NCI-H446 treated with DMSO at 0.1 percent for 48 hours (cell line): ENCODE data around the gene PHF1.

Experiments
- DNase-seq: peaks from one replicate; lab custom pipeline; 2025; lab: John Stamatoyannopoulos, UW

The PHF1 gene

DNA sequence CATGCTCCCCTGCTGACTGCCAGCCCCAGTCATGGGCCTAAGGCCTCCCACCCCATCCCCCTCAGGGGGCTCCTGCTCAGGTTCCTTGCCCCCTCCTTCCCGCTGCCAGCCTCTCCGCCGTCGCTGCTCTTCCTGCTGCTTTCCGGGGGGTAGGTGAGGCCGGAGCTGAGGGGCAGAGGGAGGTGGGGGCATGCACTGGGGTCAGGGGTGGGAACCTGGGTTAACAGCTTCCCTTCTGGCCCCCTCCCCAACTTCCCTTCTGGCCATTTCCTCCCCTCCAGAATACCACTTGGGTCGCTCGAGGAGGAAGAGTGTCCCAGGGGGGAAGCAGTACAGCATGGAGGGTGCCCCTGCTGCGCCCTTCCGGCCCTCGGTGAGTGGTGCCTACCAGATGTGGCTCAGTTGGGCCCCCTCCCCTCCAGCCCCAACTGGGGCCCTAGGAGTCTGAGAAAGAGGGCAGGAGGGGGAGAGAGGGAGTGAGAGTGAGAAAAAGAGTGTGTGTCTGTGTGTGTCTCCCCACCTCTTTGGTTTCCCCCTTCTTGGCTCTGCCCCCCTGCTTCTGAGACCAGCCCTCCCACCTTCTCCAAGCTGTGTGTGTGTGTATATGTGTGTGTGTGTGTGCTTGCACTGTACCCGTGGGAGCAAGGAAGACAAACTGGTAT is 21.2 kb downstream of the PHF1 start:
- DNase-seq, result no peak

DNA sequence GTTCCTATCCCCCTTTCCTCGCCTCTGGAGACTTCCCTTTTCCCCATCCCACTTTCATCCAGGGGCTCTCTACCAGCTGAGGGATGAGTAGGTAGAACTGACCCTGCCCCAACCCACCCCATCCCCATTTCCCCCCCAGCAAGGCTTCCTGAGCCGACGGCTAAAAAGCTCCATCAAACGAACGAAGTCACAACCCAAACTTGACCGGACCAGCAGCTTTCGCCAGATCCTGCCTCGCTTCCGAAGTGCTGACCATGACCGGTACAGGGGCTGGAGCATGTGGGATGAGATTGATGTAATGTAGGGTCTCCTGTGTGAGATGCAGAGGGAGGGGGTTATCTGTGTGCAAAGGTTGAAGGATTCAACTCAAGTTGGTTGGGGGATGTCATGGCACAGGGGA is 21.7 kb downstream of the PHF1 start:
- DNase-seq, result no peak

DNA sequence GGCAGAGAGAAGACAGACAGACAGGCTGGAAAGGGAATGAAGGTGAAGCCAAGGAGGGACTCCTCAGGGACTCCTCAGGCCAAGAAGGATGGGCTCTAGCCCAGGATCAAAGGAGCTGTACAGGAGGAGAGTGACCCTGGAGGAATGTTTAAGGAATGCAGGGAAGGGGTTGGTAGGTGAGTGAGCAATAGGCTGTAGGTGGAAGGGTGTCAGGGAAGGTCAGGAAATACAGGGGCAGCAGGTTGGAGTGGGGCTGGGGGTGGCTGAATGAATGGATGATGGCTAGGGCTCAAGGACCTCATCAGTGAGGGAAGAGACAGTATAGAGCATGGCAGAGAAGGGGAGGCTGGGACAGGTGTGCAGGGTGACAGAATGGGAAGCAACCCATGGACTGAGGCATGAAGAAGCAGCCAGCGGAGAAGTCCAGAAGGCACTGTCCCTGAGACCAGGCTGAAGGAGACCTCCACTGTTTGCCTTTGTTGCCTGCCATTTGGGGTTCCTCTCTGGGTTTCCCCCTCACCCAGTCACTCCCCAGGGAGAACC is 22.3 kb downstream of the PHF1 start:
- DNase-seq, result no peak

DNA sequence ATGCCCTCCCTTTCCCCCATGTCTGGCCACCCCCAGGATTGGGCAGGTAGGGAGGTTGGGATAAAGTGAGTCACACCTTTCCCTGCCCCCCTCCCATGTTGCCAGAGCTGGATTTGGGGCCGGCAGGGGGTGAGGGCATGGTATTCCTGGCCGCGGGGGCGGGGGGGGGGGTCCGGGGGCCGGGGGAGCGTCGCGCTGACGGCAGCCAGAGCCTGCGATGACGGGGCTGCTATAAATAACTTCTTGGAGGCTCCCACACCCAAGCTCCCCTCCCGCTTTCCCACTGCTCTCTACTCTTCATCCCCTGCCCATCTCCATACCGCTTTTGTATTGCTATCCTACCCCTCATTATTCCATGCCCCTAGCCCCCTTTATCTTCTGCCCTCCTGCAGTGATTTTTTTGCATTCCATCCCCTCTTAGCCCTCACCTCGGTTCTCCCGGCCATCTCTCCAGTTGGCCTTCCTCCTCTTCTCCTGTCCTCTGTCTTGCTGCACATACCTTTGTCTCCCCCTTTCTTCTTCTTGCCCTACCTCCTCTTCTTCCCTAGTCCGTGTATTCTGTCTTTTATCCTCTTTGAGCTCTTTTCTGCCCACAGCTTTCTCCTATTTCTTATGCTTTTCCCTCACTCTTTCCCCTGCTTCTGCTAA is 22.9 kb downstream of the PHF1 start:
- no peak for DNase-seq

DNA sequence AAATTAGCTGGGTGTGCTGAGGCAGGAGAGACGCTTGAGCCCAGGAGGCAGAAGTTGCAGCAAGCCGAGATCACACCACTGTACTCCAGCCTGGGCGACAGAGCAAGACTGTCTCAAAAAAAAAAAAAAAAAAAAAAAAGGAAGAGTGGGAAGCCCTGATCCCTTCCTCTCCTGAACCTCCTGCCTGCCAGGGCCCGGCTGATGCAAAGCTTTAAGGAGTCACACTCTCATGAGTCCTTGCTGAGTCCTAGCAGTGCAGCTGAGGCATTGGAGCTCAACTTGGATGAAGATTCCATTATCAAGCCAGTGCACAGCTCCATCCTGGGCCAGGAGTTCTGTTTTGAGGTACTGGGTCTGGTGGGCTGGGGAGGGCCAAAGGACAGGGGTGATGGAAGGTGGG is 24.1 kb downstream of the PHF1 start:
- DNase-seq, result no peak

DNA sequence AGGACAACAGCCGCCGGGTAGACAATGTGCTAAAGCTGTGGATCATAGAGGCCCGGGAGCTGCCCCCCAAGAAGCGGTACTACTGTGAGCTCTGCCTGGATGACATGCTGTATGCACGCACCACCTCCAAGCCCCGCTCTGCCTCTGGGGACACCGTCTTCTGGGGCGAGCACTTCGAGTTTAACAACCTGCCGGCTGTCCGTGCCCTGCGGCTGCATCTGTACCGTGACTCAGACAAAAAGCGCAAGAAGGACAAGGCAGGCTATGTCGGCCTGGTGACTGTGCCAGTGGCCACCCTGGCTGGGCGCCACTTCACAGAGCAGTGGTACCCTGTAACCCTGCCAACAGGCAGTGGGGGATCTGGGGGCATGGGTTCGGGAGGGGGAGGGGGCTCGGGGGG is 26.9 kb downstream of the PHF1 start:
- DNase-seq, result no peak

DNA sequence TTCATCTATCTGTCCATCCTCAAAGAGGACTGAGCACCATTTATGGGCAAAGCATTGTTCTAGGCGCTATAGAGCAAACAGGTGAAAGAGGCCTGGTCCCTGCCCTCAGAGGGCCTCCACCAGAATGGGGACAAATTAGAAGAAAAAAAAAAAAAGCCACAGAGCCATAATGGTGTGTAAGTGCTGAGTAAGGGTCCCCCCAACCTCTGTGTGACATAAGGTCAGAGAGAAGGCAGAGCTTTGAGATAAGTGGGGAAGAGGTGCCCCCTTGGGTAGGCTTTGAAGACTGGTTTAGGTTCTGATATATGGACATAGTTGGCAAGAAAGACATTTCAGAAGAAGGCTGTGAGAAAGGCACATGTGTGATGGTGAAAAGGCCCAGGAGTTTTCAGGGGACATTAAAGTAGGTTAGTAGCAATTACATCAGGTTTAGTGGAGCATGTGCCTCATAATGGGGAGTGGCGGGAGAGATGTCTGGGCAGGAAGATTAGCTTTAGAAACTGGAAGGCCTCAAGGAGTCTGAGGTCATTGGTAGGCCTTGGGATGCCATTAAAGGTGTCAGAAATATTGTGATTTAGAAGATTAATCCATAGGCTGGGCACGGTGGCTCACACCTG is 28.3 kb downstream of the PHF1 start:
- no peak for DNase-seq

DNA sequence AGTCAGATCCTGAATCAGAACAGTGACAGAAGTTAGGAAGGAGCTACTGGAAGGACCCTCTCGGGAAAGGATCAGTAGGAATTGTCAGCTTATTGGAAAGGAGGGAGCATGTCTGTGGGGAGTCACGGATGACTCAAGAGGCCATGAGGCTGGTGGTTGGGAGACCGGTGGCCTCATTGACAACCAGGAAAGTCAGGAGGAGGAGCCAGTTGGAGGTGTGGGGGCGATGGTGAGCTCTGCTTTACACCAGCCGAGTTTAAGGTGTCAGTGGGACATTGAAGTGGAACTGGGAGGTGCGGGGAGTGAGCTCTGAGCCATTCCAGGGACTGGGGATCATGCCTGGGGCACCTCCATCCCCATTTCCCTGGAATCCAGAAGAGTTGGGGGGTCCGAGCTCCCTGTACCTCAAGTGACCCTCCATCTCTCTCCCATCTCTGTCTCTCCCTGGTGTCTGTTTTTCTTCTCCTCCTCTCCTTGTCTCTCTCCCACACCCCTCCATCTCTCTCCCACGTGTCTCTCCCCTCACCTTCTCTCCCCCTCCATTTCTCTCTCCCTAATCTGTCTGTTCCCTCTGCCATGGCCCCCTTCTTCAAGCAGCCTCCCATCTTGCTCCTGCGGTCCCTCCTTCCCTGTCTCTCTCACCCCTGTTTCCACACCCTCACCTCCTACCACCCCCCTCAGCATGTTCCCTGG is 29.3 kb downstream of the PHF1 start:
- no peak for DNase-seq

DNA sequence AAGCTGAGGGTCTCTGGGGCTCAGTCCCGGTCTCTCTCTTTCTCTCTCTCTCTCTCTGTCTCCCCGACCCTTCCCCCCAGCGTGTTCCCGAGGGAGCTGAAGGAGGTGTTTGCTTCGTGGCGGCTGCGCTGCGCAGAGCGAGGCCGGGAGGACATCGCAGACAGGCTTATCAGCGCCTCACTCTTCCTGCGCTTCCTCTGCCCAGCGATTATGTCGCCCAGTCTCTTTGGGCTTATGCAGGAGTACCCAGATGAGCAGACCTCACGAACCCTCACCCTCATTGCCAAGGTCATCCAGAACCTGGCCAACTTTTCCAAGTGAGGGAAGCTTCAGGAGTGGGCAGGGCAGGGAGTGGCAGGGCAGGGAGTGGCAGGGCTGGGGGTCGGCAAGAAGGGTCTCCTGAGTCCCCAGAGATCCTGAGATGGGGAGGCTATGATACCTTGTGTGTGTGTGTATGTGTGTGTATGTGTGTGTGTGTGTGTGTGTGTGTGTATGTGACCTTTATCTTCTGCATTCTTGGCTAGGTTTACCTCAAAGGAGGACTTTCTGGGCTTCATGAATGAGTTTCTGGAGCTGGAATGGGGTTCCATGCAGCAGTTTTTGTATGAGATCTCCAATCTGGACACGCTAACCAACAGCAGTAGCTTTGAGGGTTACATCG is 30.0 kb downstream of the PHF1 start:
- DNase-seq, result no peak

DNA sequence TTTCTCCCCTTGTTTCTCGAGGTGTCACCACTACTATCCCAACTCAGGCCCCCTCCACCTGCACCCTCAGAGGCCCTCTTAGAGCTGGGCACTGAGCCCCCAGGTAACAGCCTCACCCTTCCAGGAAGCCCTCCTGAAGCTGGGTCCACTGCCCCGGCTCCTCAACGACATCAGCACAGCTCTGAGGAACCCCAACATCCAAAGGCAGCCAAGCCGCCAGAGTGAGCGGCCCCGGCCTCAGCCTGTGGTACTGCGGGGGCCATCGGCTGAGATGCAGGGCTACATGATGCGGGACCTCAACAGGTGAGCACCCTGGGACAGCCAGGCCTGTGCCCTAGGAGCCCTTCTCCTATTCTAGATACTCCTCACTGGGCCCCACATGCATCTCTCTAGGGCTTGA is 30.6 kb downstream of the PHF1 start:
- no peak for DNase-seq

DNA sequence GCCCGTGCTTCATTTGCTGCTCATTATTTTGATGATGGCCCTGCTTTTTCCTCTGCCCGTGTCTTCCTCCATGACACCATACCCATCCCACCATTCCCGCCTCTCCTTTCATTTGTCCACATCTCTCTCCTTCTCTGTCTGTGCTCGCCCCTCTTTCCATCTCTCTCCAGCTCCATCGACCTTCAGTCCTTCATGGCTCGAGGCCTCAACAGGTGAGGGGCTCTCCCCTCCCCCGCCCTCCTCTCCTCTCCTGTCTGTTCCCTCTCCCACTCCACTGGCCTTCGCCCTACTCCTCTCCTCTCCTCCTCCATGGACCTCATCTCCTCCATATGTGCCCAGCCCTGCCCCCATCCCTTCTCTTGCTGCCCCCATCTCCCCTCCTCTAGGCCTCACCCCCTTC is 31.5 kb downstream of the PHF1 start:
- DNase-seq, result no peak

DNA sequence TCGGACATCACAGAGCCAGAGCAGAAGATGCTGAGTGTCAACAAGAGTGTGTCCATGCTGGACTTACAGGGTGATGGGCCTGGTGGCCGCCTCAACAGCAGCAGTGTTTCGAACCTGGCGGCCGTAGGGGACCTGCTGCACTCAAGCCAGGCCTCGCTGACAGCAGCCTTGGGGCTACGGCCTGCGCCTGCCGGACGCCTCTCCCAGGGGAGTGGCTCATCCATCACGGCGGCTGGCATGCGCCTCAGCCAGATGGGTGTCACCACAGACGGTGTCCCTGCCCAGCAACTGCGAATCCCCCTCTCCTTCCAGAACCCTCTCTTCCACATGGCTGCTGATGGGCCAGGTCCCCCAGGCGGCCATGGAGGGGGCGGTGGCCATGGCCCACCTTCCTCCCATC is 32.2 kb downstream of the PHF1 start:
- DNase-seq, result no peak

DNA sequence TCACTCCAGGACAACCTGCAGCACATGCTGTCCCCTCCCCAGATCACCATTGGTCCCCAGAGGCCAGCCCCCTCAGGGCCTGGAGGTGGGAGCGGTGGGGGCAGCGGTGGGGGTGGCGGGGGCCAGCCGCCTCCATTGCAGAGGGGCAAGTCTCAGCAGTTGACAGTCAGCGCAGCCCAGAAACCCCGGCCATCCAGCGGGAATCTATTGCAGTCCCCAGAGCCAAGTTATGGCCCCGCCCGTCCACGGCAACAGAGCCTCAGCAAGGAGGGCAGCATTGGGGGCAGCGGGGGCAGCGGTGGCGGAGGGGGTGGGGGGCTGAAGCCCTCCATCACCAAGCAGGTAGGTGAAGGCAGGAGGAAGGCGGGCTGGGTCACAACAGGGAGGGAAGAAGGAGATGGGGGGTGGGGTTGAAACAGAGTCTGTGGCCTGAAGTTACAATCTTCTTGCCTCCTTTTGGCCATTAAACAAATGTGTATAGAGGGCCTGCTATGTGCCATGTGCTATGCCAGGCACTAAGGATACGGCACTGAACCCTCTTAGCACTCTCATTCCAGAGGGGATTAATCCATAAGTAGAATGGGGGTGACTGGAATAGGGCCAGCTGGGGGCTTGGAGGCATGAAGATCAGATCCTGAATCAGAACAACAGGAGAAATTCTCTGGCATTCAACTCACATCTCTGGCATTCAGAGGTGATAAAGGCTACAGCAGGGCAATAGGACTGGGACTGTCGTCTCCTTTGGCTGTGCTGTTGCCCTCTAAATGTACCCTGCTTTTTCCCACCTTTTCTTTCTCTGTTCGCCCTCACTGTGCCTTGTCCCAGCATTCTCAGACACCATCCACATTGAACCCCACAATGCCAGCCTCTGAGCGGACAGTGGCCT is 33.0 kb downstream of the PHF1 start:
- no peak for DNase-seq

DNA sequence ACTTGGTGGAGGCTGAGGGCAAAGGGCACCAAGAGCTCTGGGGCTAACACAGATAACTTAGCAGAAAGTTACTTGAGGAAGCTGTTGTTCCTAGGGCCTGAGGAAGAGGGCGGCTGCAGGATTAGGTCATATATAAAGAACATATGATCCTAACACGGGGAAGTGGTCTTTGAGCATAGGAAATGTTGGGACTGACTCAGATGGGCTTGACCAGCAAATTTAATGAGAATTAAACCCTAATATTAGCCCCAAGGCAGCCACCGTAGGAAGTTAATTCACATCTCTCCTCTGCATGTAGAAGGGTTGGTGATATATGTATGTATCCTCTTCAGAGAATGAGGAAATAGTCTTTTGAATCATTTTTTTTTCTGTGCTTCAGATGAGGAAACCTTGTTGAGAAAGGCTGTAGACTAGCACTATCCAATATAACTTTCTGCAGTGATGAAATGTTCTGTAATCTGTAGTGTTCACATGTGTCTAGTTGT is 34.3 kb downstream of the PHF1 start:
- DNase-seq, result no peak

DNA sequence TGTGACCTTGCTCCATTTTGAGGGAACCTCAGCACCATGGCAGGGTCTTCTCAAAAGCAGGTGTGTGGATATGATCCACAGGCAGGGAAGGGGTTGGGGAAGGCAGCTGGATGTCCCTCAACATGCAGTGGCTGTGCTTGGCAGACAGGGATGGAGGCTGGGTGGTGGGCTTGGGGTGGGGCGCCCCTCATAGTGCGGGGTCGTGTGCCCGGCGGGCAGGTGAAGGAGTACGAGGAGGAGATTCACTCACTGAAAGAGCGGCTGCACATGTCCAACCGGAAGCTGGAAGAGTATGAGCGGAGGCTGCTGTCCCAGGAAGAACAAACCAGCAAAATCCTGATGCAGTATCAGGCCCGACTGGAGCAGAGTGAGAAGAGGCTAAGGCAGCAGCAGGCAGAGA is 35.5 kb downstream of the PHF1 start:
- no peak for DNase-seq

DNA sequence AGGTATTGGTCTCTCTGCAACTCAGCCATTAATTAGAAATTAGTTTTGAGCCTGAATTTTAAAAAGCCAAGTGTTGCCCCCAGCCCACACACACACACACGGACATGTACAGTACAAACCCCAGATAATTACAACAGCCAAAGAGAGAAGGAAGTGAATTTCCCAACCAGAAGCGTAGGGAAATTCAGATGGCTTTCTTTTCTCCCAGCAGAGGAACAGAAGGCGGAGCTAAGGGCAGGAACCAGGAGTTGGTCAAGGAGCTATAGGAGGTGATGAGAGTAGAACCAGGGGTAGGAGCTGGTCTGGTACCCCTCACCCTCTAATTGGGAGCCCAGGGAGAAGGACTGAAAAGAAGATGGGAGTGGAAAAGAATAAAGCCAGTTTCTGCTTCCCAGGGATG is 39.6 kb downstream of the PHF1 start:
- no peak for DNase-seq

DNA sequence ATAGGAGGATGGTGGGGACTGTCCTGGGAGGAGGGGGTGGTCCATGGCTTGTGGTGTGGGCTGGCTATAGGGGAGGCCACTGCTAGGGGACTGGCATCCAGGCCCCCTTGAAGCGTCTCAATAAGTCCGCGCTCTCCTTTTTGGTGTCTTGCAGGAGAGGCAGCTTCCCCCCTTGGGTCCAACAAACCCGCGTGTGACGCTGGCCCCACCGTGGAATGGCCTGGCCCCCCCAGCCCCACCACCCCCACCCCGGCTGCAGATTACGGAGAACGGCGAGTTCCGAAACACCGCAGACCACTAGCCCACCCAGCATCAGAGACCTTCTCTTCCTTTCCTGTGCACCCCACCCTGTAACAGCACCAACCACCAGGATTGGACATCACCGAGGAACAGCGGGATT is 40.8 kb downstream of the PHF1 start:
- DNase-seq, result no peak

DNA sequence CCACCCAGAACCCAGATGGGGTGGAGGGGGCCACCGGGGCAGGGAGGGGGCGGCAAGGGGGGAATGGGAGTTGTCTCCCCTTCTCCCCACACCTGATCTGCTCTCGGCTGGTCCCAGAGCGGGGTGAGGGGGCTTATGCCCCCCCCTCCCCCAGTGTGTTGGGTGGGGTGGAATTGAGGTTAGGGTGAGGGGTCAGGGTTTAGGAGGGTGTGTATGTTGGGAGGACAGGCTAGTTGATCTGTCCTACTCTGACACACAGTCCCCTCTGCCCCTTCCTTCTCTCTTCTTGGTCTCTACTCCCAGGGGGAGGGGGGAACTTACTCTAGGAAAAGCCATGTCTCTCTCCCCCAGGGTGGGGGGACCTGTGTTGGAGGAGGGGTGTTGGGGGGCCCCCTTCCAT is 41.7 kb downstream of the PHF1 start:
- DNase-seq, result no peak

DNA sequence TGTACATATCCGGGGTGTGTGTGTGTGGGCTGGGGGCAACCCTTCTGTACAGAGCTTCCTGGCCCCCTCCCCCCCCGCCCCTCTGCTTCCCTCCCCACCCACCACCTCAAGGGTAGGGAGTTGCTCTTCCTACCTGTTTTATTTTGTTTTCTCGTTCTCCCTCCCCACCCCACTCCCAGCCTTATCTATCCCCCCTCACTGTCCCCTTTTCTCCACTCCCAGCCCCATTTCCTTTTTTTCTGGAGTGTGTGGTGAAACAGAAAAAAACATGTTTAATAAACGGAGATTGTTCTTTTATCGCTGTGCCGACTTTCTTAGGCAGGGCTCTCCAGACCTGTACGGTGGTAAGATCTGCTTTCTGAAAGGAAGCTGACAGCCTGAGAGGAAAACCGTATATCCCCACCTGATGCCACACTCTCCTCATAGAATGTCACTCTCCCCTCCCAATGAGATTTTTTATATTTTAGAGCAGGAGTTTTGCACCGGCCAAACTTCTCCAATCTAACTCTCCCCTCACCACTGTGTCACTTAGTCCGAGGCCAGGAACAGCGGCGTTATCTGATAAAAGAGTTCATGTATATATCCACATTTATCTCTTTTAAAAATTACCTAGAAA is 42.7 kb downstream of the PHF1 start:
- DNase-seq, result no peak
